GM18858 (cell line): ENCODE results near the gene PER2.
"Not testable (repeated sequence)": the region's sequence is repeated elsewhere in the genome, so short reads cannot be mapped to it uniquely, and the experiment has no call there.

ENCODE experiments used
- ATAC-seq: cut with Tn5 transposase; IDR thresholded peaks from one replicate; pipeline ENCODE4 v1.9.1; 2021; ENCODE audit not compliant: unreplicated experiment

Gene PER2

GRCh38 chr2:238310721-238311120 is 22.3 kb upstream of the PER2 start:
- not testable (repeated sequence) for ATAC-seq

GRCh38 chr2:238308177-238308576 is 19.8 kb upstream of the PER2 start:
- ATAC-seq, result no peak

DNA sequence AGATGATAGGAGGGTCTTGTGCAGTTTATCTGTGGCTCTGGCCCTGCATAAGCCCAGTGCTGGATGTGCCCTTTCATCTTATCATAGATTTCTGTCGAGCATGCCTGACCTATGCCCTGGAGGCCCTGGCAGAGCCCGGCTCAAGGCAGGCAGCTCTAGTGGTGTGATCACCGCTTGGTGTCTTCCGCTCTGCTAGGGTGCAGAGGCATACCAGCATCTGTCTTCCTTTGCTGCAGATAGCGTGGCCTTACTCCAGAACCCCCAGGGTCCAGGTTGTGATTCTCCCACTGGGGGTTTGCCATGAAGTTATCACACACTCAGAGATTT is 18.2 kb upstream of the PER2 start:
- no peak for ATAC-seq

GRCh38 chr2:238305965-238306671 is 17.7 kb upstream of the PER2 start:
- ATAC-seq, result no peak

DNA sequence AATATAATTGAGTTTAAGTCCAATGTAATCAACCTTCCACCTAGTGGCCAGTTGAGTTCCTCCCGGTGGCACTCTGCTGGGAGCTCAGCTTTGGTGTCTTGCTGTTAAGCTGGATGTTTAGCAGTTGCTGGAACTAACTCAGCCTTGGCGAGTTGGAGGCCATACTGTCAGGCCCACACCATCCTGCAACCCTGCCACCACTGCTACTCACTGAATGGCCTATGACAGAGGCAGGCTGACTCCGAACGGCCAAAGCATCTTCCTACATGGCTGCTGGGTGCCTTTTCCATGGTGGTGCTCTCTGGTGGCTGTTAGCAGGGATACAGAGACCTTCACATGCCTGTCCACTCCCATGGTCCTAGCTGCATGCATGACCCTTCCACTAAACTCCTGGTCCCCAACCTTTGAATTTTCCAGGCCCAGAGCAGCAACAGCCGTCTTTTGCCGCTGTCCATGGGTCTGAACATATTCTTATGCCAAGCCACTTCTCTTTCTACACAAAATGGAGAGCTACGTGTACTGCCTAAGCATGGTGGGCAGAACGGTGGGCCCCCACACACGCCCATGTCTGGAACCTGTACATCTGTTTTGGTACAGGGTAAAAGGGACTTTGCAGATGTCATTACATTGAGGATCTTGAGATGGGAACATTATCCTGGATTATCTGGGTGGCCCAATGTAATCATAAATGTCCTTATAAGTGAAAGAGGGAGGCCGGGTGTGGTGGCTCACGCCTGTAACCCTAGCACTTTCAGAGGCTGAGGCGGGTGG is 16.9 kb upstream of the PER2 start:
- no peak for ATAC-seq

DNA sequence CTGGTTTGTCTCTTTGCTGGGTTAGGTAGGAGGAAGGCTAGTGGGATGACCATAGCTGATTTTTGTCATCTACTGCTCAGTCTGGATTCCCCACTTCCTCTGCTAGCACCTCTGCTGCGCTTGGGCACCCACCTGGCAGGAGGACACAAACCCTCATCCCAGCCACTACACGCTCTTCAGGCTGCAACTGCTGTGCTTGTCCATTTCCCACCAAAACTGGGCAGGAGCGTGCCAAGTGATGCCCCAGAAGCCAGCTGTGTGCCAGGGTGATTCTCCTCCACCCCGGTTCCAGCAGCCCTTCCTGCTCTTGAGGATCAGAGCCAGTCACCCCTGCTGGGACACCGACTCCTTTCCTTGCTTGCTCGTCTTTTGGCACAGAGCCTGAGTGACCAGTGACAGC is 15.7 kb upstream of the PER2 start:
- no peak for ATAC-seq

- no peak for ATAC-seq
Measured at GRCh38 chr2:238302751-238303150, 14.3 kb upstream of the PER2 start.

- no peak for ATAC-seq
Measured at GRCh38 chr2:238302087-238302486, 13.7 kb upstream of the PER2 start.

DNA sequence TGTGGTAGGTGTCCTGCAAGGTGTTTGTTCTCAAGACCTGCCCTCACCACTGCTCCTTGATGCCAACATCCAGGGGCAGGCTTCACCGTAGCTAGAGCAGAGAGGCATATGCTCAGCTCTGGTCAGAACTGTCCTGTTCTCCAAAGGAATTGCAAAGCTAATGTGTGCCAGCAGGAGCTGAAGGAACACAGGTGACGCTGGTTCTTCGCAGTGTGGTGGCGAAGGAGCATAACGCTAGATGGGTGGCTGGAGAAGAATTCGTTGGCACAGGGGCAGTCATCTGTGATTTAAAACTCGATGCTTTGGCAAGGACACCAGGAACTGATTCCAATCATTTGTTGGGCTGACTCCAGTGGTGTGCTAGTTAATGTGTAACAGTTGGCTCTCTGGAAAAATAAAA is 11.4 kb upstream of the PER2 start:
- ATAC-seq, result no peak

GRCh38 chr2:238296638-238297457 is 8.4 kb upstream of the PER2 start:
- ATAC-seq, result no peak

GRCh38 chr2:238295144-238296112 is 7.0 kb upstream of the PER2 start:
- ATAC-seq, result no peak

- ATAC-seq, result no peak
Measured at GRCh38 chr2:238294393-238295143, 6.2 kb upstream of the PER2 start.

GRCh38 chr2:238294046-238294392 is 5.6 kb upstream of the PER2 start:
- ATAC-seq, result no peak

- ATAC-seq, result no peak
Measured at GRCh38 chr2:238291550-238292281, 3.3 kb upstream of the PER2 start.

DNA sequence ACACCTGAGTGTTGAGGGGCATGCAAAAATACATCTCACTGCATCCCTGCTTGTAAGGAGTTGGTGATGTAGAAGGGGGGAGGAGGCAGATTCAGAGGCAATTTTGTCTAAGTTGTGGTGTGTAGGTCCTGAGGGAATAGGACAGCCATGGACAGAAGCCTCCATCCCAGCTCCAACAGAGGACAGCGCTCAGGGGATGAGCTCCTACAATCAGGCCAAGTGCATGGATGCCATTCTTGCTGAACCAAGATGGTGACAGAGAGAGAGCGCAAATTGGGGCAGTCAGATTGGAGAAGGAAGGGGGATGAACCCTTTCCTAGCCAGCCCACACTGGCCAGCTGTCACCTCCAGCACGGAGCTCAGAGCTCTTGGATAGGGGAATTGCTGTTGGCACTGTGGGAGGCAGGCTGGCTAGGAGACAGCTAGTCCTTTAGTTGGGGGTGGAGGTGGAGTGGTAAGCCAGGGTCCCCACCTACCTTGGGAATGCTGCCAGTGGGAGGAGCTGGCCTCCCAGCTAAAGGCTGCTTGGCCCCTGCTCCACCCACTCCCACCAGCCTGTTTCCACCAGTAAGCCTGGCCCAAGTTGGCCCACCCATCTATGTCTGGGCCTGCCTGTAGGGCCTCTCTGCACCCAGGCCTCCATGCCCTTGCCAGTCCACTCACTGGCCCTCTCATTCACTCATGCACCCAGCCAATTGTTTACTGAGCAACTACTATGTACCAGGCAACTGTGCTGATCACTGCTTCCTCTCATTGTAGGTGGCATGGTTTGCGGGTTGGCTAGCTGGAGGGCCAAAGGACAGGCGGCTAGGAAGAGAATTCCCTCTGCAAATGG is 2.5 kb upstream of the PER2 start:
- ATAC-seq, result no peak

- no peak for ATAC-seq
Measured at GRCh38 chr2:238290091-238290509, 1.7 kb upstream of the PER2 start.

- ATAC-seq, result no peak
Measured at GRCh38 chr2:238289574-238289973, 1.2 kb upstream of the PER2 start.
